NCI-H446 treated with DMSO at 0.1 percent for 48 hours (cell line): ENCODE results near the gene KLHL14.
"Not testable (repeated sequence)": the region's sequence is repeated elsewhere in the genome, so short reads cannot be mapped to it uniquely, and the experiment has no call there.

Experiments used
- DNase-seq: peaks from one replicate; lab custom pipeline; 2025; lab: John Stamatoyannopoulos, UW

KLHL14 gene, protein sequence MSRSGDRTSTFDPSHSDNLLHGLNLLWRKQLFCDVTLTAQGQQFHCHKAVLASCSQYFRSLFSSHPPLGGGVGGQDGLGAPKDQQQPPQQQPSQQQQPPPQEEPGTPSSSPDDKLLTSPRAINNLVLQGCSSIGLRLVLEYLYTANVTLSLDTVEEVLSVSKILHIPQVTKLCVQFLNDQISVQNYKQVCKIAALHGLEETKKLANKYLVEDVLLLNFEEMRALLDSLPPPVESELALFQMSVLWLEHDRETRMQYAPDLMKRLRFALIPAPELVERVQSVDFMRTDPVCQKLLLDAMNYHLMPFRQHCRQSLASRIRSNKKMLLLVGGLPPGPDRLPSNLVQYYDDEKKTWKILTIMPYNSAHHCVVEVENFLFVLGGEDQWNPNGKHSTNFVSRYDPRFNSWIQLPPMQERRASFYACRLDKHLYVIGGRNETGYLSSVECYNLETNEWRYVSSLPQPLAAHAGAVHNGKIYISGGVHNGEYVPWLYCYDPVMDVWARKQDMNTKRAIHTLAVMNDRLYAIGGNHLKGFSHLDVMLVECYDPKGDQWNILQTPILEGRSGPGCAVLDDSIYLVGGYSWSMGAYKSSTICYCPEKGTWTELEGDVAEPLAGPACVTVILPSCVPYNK

DNA sequence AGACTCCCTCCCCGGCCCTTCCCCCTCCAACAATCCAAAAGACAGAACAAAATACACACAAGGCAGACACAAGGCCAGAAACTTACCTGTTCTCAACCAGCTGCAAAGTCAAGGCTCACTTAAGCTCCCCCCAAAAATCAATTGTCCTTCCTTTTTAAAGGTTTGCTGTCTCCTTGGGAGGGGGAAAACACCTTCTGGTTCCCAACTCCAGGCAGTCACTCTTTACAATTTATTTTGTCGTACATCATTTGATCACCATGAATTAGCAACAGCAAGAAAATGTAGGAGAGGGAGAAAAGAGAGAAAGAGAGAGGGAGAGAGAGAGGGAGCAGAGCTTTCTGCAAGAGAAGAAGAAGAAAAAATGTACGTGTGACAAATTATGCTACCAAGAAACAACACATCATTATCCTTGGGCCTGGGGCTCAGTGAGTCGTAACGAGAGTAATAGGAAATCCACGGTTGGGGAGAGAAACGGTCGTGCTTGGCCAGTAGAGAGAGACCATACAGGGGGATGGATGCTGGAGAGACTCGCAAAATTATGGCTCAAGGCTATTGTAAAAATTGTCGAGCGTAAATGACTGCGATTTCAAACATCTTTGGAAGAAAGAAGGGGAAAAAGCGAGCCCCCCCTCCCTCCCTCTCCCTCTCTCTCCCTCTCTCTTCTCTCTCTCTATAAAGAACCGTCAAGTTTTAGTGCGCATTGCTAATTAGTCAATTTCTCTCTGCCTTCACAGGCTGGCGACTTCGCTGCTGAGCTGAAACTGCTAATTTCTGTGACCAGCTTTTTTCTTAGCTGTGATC lies at the start of gene KLHL14:
TSS of gene KLHL14 (minus strand) at position 443 of the 801 bp plus-strand sequence. CDS start 2,432 bp downstream, outside the sequence.
- DNase-seq = no peak

DNA sequence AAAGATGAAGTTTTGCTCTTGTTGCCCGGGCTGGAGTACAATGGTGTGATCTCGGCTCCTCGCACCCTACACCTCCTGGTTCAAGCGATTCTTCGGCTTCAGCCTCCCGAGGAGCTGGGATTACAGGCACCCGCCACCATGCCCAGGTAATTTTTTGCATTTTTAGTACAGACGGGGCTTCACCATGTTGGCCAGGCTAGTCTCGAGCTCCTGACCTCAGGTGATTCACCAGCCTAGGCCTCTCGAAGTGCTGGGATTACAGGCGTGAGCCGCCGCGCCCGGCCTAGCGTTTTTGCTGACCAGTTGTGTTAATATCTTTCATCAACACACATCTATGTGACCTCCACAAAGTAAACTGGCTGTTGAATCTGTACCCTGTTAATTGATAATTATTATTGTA lies 49.4 kb upstream of the KLHL14 start:
- no peak for DNase-seq

DNA sequence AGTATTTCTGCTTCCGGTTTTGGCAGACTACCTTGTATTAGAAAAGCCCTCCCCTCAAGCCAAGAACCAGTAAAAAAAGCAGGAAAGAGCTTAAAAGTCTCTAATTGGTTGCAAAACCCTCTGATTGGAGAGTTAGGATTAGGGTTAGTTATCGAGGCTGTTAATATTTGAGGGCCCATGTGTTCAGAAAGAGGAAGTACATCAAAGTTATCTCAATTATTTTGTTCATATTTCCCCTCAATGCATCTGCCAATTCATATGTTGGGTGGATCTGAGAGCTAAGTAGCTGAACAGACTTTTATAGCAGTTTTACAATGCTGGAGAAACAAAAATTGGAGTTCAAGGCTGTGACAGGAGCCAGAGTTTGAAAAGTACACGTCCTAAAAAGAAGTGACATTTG lies 43.1 kb upstream of the KLHL14 start:
- no peak for DNase-seq

DNA sequence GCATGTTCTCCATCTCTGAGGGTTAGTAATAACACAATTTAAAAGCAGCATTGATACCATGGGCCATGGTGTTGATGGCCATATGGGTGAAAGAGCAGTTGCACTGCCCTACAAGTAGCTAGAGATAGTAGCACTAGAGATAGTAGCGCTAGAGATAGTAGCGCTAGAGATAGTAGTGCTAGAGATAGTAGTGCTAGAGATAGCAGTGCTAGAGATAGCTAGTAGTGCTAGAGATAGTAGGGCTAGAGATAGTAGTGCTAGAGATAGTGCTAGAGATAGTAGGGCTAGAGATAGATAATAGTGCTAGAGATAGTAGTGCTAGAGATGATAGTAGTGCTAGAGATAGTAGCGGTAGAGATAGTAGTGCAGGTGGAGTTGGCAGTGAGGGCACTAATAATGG lies 39.5 kb upstream of the KLHL14 start:
- DNase-seq = no peak

DNA sequence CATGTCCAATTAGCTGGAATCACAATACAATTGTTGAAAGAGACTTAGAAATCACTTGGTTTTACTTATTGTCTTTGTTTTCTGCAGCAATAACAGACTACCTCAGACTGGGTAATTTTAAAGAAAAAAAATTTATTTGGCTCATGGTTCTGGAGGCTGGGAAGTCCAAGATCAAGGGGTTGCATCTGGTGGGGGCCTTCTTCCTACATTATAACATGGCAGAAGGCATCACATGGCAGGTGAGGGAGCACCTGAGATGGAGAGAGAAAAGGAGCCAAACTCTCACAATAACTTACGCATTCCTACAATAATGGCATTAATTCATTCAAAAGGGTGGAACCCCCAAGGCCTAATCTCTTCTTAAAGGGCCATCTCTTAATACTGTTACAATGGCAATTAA lies 37.5 kb upstream of the KLHL14 start:
- no peak for DNase-seq

DNA sequence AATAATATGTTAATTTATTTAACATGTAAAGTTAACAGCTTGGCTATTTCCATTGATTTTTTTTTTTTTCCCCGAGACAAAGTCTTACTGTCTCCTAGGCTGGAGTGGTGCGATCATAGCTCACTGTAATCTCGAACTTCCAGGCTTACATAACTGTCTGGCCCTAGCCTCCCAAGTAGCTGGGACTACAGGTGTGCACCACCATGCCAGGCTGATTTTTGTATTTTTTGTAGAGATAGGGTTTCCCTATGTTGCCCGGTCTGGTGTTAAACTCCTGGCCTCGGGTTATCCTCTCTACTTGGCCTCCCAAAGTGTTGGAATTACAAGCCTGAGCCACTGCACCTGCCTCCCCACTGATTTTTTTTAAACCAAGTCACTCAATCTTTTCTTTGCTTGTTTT lies 32.5 kb upstream of the KLHL14 start:
- DNase-seq = no peak

DNA sequence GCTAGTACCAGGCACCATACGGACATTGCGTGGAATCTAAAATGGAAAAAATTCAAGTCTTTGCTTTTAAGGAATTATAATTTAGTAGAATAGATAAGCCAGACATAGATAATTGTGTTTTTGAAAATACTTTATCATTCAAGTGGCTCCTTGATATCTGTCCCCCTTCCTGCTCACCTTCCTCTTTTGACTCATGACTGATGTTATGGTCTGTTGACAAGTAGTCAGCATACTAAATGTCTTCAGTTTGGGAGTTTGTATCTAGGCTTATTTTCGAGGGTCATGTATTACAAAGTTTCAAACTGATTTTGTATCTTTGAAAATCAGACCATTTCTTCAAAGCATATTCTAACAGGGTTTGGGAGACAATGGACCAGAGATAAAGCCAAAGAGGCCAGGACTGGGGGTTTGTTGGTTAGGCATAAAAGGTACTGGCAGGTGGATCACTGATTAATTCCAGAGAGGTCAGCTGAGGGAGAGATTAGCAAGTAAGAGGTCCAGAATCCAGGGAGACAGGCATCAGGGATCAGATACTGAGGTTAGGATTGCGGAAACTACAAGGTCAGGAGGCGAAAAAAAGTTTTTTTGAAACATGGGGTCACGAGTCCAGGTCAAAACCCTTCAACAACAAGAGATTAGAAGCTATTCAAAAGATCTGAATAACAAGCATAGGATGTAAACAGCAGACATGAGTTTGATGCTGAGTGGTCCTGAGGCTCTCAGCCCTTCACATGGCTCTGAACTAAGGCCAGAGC lies 31.5 kb upstream of the KLHL14 start:
- DNase-seq = no peak

DNA sequence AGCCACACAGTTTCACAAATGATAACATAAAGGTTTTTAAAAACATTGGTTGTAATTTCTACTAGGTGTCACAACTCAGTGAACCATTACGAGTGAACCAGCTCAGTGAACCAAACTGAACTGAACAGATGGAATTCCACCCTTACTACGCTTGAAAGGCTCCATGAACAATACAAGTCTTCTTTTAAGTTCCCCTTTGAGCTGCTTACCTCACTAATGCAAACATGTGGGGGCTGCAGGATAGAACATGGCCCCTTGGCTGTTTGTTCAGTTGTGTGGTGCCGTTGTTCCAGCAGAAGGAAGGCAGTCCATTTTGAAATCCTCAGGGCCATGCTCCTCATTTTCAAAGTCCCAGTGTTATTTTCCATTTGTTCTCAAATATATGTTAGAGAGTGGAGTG lies 30.7 kb upstream of the KLHL14 start:
- no peak for DNase-seq

DNA sequence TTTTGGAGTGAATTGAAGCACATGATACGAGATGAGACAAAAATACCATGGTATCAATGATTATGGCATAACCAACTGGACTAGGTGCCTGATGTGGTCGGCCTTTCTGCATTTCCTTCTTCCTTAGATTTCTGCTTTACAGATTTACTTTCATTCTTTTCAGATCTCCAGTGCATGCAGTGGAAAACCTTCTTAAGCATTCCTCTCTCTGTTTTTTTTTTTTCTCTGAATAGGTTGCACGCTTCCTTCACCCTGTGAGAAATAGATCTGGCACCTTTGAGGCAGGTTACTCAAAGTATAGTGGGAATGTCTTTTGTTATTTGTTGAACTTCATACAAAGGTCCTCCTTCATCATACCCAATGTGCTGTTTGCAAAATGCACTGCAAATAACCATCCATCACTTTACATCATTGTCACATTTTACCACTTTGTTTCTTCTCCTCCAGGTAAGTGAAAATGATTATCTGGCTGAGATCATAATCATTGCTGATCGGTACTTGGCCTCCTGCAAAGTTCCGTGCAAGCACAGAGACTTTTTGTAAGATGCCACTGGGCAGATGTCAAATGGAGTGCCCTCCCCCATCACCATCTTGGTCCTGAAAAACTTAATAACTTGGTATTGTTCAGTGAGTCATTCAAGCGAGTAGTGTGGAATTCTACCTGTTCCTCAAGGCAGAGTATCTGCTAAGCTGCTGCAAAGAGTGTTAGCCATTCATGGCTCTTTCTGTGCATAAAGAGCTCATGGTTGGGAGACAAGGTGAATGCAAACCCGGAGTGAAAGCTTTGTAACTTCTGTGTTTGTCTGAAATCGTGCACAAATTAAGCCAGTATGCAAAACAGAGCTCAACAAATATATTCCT lies 30.0 kb upstream of the KLHL14 start:
- DNase-seq = no peak

DNA sequence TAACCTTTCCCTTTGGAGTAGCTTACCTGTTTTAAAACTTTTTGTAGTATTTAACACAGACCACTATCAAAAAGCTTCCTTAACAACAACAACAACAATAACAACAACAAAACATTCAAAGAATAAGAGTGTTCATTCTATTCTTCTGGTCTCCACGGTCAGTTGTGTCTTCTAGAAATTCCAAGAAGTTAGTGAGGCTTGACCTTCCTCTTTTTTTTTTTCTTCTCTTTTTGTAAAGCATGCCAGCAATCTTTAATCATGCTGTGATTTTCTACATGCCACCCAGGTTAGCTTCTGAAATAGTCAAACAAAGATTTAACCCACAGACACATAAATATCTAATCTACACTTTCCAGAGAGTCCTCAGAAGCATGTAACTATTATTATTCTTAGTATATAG lies 28.4 kb upstream of the KLHL14 start:
- no peak for DNase-seq

DNA sequence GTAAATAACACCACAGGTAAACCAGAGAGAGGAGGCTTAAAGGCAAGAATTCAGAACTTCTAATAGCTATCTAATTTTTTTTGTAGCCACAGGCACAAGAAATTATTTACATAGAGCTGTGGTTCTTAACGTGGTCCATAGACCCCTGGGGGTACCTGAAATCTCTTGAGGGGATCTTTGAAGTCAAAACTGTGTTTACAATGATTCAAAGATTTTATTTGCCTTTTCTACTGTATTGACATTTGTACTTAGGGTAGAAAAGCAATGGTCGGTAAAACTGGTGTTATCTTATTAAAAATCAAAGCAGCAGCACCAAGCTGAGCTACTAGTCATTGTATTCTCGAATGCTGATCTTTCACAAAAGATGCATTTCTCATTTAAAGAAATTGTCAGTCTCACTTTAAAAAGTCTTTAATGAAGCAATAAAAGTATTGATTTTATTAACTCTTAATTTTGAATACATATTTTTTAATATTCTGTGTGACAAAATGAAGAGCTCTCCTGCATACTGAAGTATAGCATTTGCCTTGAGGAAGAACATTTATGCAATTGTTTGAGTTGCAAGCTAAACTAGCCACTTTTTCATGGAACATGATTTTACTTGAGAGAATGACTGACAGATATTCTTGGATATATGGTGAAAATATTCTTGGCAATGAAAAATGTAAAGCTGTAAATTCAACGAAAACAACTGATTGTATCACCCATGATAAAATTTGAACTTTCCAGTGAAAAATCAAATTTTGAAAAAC lies 25.6 kb upstream of the KLHL14 start:
- DNase-seq = no peak

DNA sequence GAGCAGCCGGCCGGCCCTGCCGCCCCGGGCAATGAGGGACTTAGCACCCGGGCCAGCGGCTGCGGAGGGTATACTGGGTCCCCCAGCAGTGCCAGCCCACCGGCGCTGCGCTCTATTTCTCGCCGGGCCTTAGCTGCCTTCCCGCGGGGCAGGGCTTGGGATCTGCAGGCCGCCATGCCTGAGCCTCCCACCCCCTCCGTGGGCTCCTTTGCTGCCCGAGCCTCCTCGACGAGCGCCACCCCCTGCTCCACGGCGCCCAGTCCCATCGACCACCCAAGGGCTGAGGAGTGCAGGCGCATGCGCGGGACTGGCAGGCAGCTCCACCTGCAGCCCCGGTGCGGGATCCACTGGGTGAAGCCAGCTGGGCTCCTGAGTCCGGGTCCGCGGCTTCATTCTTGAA lies 21.8 kb upstream of the KLHL14 start:
- DNase-seq = not testable (repeated sequence)

DNA sequence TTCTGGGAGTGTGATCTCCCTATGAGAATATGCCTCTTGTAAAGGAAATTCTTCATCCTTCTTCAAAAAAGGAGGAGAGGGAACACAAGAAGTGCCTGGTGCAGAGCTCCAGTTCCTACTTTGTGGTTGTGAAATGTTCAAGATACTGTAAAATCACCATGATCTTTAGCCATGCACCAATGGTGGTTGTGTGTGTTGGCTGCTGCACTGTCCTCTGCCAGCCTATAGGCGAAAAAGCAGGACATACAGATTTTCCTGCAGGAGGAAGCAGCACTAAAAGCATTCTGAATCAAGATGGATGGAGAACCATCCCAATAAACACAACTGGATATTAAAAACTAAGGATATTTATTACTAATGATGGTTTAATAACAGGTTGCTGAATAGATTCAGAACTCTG lies 6.2 kb upstream of the KLHL14 start:
- no peak for DNase-seq

DNA sequence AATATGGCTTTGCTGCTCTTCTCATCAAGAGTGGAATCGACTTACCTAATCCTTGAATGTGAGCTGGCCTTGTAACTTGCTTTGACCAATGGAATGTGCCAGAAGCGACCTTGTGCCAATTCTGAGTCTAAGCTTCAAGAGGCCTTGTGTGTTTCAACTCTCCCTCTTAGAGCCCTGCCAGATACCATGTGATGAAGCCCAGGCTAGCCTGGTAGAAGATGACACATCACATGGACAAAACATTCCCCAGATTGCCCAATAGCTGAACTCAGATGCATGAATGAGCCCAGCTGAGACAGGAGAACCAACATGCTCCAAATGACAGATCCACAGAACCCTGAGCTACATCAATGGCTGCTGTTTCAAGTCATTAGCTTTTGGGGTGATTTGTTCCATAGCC lies 4.2 kb upstream of the KLHL14 start:
- no peak for DNase-seq

DNA sequence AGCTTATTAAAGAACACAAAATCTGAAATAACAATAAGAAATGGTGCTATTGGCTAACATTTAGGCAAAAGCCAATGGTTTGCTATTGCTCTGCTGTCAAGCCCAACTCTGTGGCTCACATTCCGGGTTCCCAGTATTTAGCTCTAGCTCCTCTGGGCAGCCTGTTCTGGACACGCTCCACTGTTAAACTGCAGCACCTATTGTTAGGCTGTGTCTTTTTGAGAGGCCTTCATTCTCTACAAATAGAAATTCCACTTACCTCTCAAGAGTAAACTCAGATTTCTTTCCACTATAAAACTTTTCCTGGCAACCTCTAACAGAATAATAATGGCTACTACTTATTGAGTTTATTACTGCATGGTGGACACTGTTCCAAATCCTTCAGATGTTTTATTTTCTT lies 3.7 kb upstream of the KLHL14 start:
- no peak for DNase-seq

DNA sequence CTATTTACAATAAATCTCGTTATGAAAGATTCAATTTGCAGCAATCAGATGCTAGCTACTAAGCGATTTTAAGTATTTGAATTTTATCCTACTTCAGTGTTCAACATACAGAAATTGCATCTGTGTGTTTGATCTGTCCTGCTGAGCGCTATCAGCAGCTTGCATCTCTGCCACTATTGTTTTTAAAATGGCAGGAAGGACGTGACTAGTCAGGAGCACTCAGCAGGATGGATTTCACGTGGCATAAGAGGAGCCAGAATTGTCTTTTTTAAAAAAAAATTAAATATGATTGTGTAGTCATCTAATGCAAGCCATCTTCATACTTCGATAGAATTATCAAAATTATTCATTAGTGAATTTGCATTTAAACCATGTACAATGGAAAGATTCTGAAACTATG lies 2.8 kb upstream of the KLHL14 start:
- DNase-seq = no peak

DNA sequence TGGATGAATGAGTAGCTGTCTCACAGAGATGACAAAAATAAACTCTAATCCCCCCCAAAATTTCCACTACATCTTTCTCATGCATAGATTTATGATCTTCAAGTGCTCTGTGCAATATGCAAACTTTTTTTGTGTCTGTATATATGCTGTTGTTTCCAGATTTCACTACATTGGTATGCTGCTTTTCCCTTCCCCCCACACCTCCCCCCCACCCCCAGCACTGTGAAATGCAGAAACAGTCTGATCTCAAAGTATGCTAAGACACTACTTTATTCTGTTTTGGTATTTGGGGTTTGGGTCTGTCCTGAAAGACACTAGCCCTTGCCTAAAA lies 524 bp upstream of the KLHL14 start:
- DNase-seq = no peak

DNA sequence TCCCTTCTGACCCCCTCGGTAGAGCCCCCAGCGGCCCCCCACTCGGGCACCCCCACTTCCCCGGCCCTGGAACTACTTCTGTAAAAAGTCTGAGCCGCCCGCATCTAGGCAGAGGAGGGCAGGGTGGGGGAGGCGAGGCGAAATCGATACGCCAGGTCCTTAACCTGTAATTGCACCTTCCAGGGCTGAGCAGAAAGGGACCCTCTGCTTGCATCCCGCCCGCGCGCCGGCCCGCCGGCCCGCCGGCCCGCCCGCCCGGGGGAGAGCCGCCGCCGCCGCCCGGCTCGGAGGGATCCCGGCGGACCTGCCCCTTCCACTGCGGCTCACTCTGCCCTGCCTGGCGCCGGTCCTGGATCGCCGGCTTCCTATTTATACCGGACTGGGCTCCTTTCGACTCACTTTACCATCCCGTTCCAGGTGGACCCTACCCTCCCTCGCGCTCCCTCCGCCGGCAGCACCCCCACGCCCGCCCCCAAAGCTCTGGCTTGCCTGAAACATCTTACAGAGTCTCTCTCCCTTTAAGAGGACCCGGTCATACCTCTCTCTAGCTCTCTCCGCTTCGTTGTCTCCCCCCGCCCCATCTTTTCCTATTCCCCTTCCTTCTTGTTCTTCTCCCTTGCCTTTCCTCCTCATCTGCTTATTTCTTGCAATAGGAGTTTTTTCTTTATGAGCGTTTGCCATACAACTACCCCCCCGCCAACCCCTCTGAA lies 797 bp downstream of the KLHL14 start:
- DNase-seq = no peak

DNA sequence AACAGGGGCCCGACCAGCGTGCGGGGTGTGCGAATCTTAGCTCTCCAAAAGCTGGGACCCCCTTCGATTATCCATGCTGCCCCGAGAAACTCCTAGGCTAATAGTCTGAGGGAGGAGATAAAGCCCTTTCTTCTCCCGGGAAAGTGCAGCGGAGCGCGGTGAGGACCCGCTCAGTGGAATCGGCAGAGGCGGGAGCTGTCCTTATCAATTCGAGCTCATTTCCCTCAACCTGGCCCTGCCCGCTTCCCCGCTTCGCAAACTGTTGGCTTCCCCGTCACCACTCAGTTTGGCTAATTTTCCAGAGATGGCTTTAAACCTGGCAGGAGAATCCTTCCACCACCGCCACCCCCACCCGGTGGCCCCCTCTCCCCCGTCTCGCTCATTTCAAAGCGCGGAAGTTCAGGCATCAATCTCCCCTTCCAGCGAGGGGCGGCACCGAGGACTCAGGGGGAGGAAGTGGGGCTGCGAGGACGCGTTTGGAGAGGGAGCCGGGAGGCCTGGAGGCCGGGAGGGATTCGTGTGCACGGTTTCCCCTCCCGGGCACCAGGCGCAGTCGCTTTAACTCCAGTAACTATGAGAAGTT lies 1.6 kb downstream of the KLHL14 start:
- no peak for DNase-seq
